B cell (primary cell): ENCODE data around the gene CHTOP. TPM values are rescaled to one million over a fixed set of nuclear protein-coding genes. Genes with fewer than 3 reads are reported as not detected.

Experiments used
- ATAC-seq: fragments of 200-7000 bp; cut with Tn5 transposase; one replicate; pipeline ENCODE4 v1.10.0; 2021; ENCODE audit warnings: low read depth, mild to moderate bottlenecking, moderate number of reproducible peaks, moderate library complexity
- CTCF ChIA-PET: fragments of 350-600 bp; sonication (Branson Sonifier 250); formaldehyde crosslinking; loops from one replicate; lab custom pipeline; 2021; ENCODE audit warnings: antibody characterized with exemption, inconsistent platforms; lab: Charles Lee
- POLR2A ChIA-PET: fragments of 350-600 bp; sonication (Branson Sonifier 250); formaldehyde crosslinking; loops from one replicate; lab custom pipeline; 2021; ENCODE audit warnings: antibody characterized with exemption; lab: Charles Lee
- DNase-seq: peaks from one replicate; pipeline ENCODE4 v3.0.0; 2013
- H2AFZ ChIP-seq: 2 replicates; pipeline ENCODE4 v1.6.1; 2012; ENCODE audit warnings: mild to moderate bottlenecking, low read depth, low read length; ENCODE audit not compliant: insufficient read depth, poor library complexity, severe bottlenecking
- H3K27ac ChIP-seq, 2 donors: 1 replicate in 1 of 2; 2 replicates in 1 of 2; pipeline ENCODE4 v1.5.1; 2012 to 2013; ENCODE audit warnings: low read length in 2 of 2, mild to moderate bottlenecking in 2 of 2, moderate library complexity in 1 of 2
- H3K27me3 ChIP-seq, 4 experiments: fragments of 200-600 bp in 1 of 4; sonication (generic) in 1 of 4; replicated peaks in 1 of 4; 1 replicate in 2 of 4; 2 replicates in 2 of 4; pipeline versions ENCODE4 v1.6.1 to v1.7.0; 2013 to 2016; ENCODE audit warnings: low read length in 3 of 4, mild to moderate bottlenecking in 2 of 4, mixed read lengths in 1 of 4, moderate library complexity in 1 of 4; ENCODE audit not compliant: insufficient read depth in 4 of 4, control insufficient read depth in 3 of 4; ENCODE audit errors: control extremely low read depth in 1 of 4
- H3K36me3 ChIP-seq, 2 experiments: replicated peaks in 1 of 2; 1 replicate in 1 of 2; 2 replicates in 1 of 2; pipeline versions ENCODE4 v1.6.1 to v1.7.1; 2013; ENCODE audit warnings: low read length in 1 of 2; ENCODE audit not compliant: insufficient read depth in 2 of 2, control insufficient read depth in 1 of 2; ENCODE audit errors: control extremely low read depth in 1 of 2, extremely low read depth in 1 of 2
- H3K4me1 ChIP-seq, 2 donors: fragments of 200-600 bp in 1 of 2; sonication (generic) in 1 of 2; 1 replicate in 1 of 2; 2 replicates in 1 of 2; pipeline versions ENCODE4 v1.5.1 to v1.6.1; 2013 to 2017; ENCODE audit warnings: low read length in 2 of 2; ENCODE audit not compliant: control insufficient read depth in 2 of 2, insufficient read depth in 2 of 2
- H3K4me2 ChIP-seq: replicated peaks from 2 replicates; pipeline ENCODE3; 2012; ENCODE audit warnings: mild to moderate bottlenecking, low read depth, low read length; ENCODE audit not compliant: poor library complexity, severe bottlenecking
- H3K4me3 ChIP-seq, 5 experiments: fragments of 200-600 bp in 1 of 5; sonication (generic) in 1 of 5; 1 replicate in 3 of 5; 2 replicates in 2 of 5; pipeline versions ENCODE4 v1.5.1 to v1.7.0; 2011 to 2016; ENCODE audit warnings: low read length in 4 of 5, mild to moderate bottlenecking in 4 of 5, low read depth in 2 of 5, control low read depth in 1 of 5, moderate library complexity in 1 of 5; ENCODE audit not compliant: insufficient read depth in 1 of 5; ENCODE audit errors: control extremely low read depth in 1 of 5, extremely low read depth in 1 of 5
- H3K79me2 ChIP-seq: fragments of 200-600 bp; sonication (generic); one replicate; pipeline ENCODE4 v1.6.0; 2016; ENCODE audit warnings: low read length; ENCODE audit not compliant: control insufficient read depth, insufficient read depth
- H3K9ac ChIP-seq: fragments of 200-600 bp; sonication (generic); 2 replicates; pipeline ENCODE4 v1.6.1; 2017; ENCODE audit warnings: mild to moderate bottlenecking, low read length, moderate library complexity
- H3K9me3 ChIP-seq, 3 donors: one replicate each; pipeline versions ENCODE4 v1.6.1 to v1.7.1; 2013; ENCODE audit warnings: low read length in 2 of 3; ENCODE audit not compliant: control insufficient read depth in 2 of 3, insufficient read depth in 1 of 3; ENCODE audit errors: control extremely low read depth in 1 of 3
- H4K20me1 ChIP-seq: 2 replicates; pipeline ENCODE4 v1.6.0; 2012; ENCODE audit warnings: mild to moderate bottlenecking, low read length; ENCODE audit not compliant: insufficient read depth, control insufficient read depth, poor library complexity, severe bottlenecking
- H3K27ac Mint-ChIP-seq: one replicate; pipeline ENCODE4 v1.8.0; 2021; ENCODE audit warnings: mixed read lengths
- H3K27me3 Mint-ChIP-seq: one replicate; pipeline ENCODE4 v1.8.0; 2021; ENCODE audit warnings: mixed read lengths
- H3K4me1 Mint-ChIP-seq: one replicate; pipeline ENCODE4 v1.8.0; 2021; ENCODE audit warnings: mixed read lengths
- H3K4me3 Mint-ChIP-seq: one replicate; pipeline ENCODE4 v1.8.0; 2021; ENCODE audit warnings: mixed read lengths
- H3K9me3 Mint-ChIP-seq: one replicate; pipeline ENCODE4 v1.8.0; 2022; ENCODE audit warnings: mixed read lengths; ENCODE audit not compliant: insufficient read depth
- CTCF ChIP-seq: fragments of 200-600 bp; IDR thresholded peaks from one replicate; pipeline ENCODE4 v1.8.0; 2022; ENCODE audit warnings: antibody characterized with exemption, mild to moderate bottlenecking
- EZH2 ChIP-seq: IDR thresholded peaks from 2 replicates; pipeline ENCODE4 v1.6.1; 2012; ENCODE audit warnings: borderline replicate concordance, low read depth, mild to moderate bottlenecking, moderate library complexity, low read length; ENCODE audit not compliant: insufficient read depth, poor library complexity, severe bottlenecking
- WGBS: methylation state at CpG from one replicate; pipeline ENCODE4 v1.1.5; 2013; ENCODE audit warnings: missing lambda C conversion rate; ENCODE audit not compliant: insufficient coverage; 5-methylcytosine and 5-hydroxymethylcytosine counted together
- intact Hi-C: fragments of 100-400 bp; cut with micrococcal nuclease; formaldehyde crosslinking; loops from one replicate; pipeline ENCODE4 v1.10.0; 2022
- polyA plus RNA-seq: library from polyadenylated mRNA; depleted of rRNA; stranded (reverse); fragments of >200 nt; gene quantifications from 2 replicates; pipeline ENCODE4 v1.2.3, GENCODE V29; 2012
- total RNA-seq, 2 donors: library from RNA; stranded (reverse); fragments of 120-200 nt in 1 of 2; gene quantifications; 1 replicate in 1 of 2; 2 replicates in 1 of 2; pipeline versions ENCODE4 v1.2.3 to v1.2.4, GENCODE V29; 2013 to 2022

Gene CHTOP
- total and polyA plus RNA-seq, 2 donors (not counting 1 experiment from before 2014, with no cell fraction given), result 87.0 to 156 TPM

- H3K9me3 ChIP-seq, result no peaks in the 10 kb centered on the region
- TF ChIP-seq CTCF (no peak), EZH2 (no peak)
- no peak overlapping the region for H3K9ac ChIP-seq
- Mint-ChIP-seq H3K9me3 (no peaks in the 10 kb centered on the region), H3K27me3 (peaks cover 10% of the 10 kb centered on the region), H3K4me1 (no peaks in the 10 kb centered on the region), H3K4me3 (no peak overlapping the region), H3K27ac (no peak overlapping the region)
- POLR2A ChIA-PET, result no interaction called here
- no peaks in the 10 kb centered on the region for H3K4me1 ChIP-seq
- H3K4me2 ChIP-seq, result no peak overlapping the region
- no peaks in the 10 kb centered on the region for H3K27me3 ChIP-seq
- no peaks in the 10 kb centered on the region for H3K36me3 ChIP-seq
- DNase-seq, result no peak
- intact Hi-C loops, result no loop called here
- ATAC-seq, result no peak
- no peaks in the 10 kb centered on the region for H3K79me2 ChIP-seq
- H2AFZ ChIP-seq, result no peak overlapping the region
- H4K20me1 ChIP-seq, result no peaks in the 10 kb centered on the region
- no peak overlapping the region for H3K27ac ChIP-seq
- CTCF ChIA-PET, result interaction anchor here (0.9 to 2.8 kb wide), 2 partner anchors 13 to 16 kb away, joined by 3 to 14 read pairs; no protein-coding TSS in a partner anchor
- H3K4me3 ChIP-seq, result no peak overlapping the region
- 100% methylated on average over 1 of the region's 1 CpG for WGBS
Measured at GRCh38 chr1:153585006-153585405, 48.9 kb upstream of the CHTOP start.

- no peaks in the 10 kb centered on the region for H3K4me1 ChIP-seq
- DNase-seq (no peak), ATAC-seq (no peak)
- H3K4me1 Mint-ChIP-seq, result no peaks in the 10 kb centered on the region
- ChIA-PET CTCF (interaction anchor here (1.0 to 2.8 kb wide), 3 partner anchors 12 to 17 kb away, joined by 3 to 14 read pairs (median 5); no protein-coding TSS in a partner anchor), POLR2A (interaction anchor here (0.7 kb wide), 1 partner anchor 139 kb away, joined by 3 read pairs; no protein-coding TSS in a partner anchor)
- intact Hi-C loops, result no loop called here
- no peaks in the 10 kb centered on the region for H3K79me2 ChIP-seq
- H3K9me3 ChIP-seq, result no peaks in the 10 kb centered on the region
- peaks cover 10% of the 10 kb centered on the region for H3K27me3 Mint-ChIP-seq
- H3K27ac Mint-ChIP-seq, result no peak overlapping the region
- no peaks in the 10 kb centered on the region for H3K9me3 Mint-ChIP-seq
- no CpG with 5 or more reads among the region's 1 CpG for WGBS
- H3K9ac ChIP-seq, result no peak overlapping the region
- H3K36me3 ChIP-seq, result no peaks in the 10 kb centered on the region
- H3K4me3 Mint-ChIP-seq, result no peak overlapping the region
- no peaks in the 10 kb centered on the region for H3K27me3 ChIP-seq
- H2AFZ ChIP-seq, result no peak overlapping the region
- H3K4me2 ChIP-seq, result no peak overlapping the region
- no peak overlapping the region for H3K27ac ChIP-seq
- H4K20me1 ChIP-seq, result no peaks in the 10 kb centered on the region
- no peak for TF ChIP-seq CTCF
- TF ChIP-seq EZH2, result no peak
- no peak overlapping the region for H3K4me3 ChIP-seq
Measured at GRCh38 chr1:153586347-153586746, 47.5 kb upstream of the CHTOP start.
